HG02981 (cell line): Measurements from ENCODE around the gene HTR3E.
A peak's percentile ranks its signal among the peaks of the same experiment; 100 is the strongest.

Experiments used
- ATAC-seq: cut with Tn5 transposase; IDR thresholded peaks from one replicate; pipeline ENCODE4 v1.9.1; 2021; ENCODE audit warnings: mild to moderate bottlenecking, moderate library complexity; ENCODE audit not compliant: unreplicated experiment

Gene HTR3E

GRCh38 chr3:184154885-184155643 lies 58.2 kb downstream of the HTR3E start, which contains the start of gene DVL3:
DVL3 (plus strand) TSS chr3:184155377; CDS start chr3:184155636, 259 bp downstream.
- peak; percentile 72 for ATAC-seq

GRCh38 chr3:184155644-184156521 lies 59.0 kb downstream of the HTR3E start:
- ATAC-seq = peak; percentile 26

DNA sequence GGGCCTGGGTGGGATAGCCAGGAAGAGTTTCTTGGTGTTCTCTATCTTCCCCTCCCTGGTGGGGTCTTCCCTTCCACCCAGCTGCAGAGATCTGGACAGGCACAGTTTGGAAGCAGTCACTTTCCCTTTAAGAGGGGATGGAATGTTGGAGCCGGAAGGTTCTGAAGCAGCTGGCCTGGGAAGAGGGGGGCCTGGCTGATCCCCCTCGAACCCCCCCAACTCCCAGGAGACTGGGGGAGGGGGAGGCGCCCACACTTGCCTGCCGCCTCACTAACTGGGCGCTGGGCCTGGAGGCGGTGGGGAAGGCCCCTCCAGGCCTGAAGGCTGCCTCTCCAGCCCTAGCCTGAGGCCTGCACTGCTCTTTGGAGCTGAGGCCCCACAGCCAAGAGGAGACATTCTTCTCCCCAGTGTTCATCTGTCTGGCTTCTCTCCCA lies 59.7 kb downstream of the HTR3E start:
- no peak for ATAC-seq
